D721Med (cell line): ENCODE measurements around the gene LIMK2.

ENCODE experiments used
- DNase-seq: peaks from one replicate; pipeline ENCODE4 v3.0.0; 2011; ENCODE audit warnings: low spot score; ENCODE audit not compliant: insufficient read length
- FAIRE-seq: peaks from 2 replicates; lab custom pipeline; 2011; peaks lifted over from hg19 to GRCh38; lab: Jason Lieb, UNC
- TF ChIP-seq, protein P1 (sequence below): IDR thresholded peaks from 2 replicates; pipeline ENCODE4 v1.5.1; 2012; ENCODE audit warnings: mild to moderate bottlenecking, control low read depth; ENCODE audit not compliant: insufficient read depth; ENCODE audit errors: missing control alignments

LIMK2 gene

DNA sequence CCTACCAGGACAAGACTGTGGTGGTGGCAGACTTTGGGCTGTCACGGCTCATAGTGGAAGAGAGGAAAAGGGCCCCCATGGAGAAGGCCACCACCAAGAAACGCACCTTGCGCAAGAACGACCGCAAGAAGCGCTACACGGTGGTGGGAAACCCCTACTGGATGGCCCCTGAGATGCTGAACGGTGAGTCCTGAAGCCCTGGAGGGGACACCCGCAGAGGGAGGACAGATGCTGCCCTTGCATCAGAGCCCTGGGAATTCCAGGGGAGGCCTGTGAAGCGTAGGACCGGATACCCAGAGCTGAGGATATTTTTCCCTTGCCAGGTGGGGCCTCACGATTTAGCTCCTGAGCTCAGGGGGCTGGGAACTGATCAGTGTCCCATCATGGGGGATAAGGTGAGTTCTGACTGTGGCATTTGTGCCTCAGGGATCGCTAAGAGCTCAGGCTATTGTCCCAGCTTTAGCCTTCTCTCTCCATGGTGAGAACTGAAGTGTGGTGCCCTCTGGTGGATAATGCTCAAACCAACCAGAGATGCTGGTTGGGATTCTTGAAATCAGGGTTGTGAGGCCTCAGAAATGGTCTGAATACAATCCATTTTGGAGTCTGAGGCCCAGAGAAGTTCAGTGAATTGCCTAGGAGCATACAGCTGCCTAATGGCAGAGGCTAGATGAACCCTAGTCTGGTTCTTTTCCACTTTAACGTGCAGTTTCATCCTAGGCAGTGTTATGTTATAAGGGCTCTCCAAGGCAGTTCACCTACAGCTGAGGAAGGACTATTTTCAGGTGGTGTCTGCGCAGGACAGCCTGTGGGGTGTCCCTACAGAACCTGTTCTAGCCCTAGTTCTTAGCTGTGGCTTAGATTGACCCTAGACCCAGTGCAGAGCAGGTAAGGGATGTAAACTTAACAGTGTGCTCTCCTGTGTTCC, 60.7 kb downstream of the LIMK2 start:
- TF ChIP-seq, protein P1, sequence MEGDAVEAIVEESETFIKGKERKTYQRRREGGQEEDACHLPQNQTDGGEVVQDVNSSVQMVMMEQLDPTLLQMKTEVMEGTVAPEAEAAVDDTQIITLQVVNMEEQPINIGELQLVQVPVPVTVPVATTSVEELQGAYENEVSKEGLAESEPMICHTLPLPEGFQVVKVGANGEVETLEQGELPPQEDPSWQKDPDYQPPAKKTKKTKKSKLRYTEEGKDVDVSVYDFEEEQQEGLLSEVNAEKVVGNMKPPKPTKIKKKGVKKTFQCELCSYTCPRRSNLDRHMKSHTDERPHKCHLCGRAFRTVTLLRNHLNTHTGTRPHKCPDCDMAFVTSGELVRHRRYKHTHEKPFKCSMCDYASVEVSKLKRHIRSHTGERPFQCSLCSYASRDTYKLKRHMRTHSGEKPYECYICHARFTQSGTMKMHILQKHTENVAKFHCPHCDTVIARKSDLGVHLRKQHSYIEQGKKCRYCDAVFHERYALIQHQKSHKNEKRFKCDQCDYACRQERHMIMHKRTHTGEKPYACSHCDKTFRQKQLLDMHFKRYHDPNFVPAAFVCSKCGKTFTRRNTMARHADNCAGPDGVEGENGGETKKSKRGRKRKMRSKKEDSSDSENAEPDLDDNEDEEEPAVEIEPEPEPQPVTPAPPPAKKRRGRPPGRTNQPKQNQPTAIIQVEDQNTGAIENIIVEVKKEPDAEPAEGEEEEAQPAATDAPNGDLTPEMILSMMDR, result peak; percentile 69
- FAIRE-seq (no peak), DNase-seq (no peak)

DNA sequence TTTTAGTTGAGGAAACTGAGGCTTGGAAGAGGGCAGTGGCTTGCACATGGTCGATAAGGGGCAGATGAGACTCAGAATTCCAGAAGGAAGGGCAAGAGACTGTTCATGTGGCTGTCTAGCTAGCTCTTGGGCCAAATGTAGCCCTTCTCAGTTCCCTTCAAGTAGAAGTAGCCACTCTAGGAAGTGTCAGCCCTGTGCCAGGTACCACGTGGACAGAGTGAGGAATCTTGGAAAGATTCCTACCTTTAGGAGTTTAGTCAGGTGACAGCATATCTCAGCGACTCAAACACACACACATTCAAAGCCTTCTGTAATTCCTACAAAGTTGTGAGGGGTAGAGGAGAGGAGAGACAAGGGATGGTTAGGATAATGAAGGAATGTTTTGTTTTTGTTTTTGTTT, 61.9 kb downstream of the LIMK2 start:
- TF ChIP-seq, protein P1, result no peak
- no peak for DNase-seq
- no peak for FAIRE-seq

DNA sequence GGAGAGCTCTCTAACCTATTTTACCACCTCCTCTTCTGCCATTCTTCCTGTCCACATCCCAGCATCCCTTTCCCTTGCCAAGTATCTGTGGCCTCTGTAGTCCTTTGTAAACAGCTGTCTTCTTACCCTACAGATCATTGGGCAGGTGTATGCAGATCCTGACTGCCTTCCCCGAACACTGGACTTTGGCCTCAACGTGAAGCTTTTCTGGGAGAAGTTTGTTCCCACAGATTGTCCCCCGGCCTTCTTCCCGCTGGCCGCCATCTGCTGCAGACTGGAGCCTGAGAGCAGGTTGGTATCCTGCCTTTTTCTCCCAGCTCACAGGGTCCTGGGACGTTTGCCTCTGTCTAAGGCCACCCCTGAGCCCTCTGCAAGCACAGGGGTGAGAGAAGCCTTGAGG, 62.9 kb downstream of the LIMK2 start:
- no peak for DNase-seq
- TF ChIP-seq, protein P1, result no peak
- no peak for FAIRE-seq

DNA sequence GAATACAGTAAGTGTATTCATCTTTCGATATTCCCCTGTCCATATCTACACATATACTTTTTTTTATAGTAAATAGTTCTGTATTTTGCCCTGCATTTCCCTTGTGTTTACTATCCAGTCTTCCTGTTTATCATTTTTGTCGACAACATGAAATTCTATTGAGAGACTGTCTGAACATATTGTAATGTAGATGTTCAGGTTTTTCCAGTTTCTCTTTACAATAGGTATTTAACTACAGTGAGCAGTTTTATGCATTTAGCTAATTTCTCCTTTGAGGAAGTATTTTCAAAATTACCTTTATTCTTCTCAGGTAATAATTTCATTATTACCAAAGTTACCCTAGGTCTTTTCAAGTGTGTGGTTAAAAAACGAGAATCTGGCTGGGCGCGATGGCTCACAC, 63.5 kb downstream of the LIMK2 start:
- no peak for FAIRE-seq
- DNase-seq, result no peak
- TF ChIP-seq, protein P1, result no peak

DNA sequence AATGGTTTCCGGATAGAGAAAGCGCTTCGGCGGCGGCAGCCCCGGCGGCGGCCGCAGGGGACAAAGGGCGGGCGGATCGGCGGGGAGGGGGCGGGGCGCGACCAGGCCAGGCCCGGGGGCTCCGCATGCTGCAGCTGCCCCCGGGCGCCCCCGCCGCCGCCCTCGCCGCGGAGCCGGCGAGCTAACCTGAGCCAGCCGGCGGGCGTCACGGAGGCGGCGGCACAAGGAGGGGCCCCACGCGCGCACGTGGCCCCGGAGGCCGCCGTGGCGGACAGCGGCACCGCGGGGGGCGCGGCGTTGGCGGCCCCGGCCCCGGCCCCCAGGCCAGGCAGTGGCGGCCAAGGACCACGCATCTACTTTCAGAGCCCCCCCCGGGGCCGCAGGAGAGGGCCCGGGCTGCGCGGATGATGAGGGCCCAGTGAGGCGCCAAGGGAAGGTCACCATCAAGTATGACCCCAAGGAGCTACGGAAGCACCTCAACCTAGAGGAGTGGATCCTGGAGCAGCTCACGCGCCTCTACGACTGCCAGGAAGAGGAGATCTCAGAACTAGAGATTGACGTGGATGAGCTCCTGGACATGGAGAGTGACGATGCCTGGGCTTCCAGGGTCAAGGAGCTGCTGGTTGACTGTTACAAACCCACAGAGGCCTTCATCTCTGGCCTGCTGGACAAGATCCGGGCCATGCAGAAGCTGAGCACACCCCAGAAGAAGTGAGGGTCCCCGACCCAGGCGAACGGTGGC, 64.5 kb downstream of the LIMK2 start:
- TF ChIP-seq, protein P1, result no peak
- FAIRE-seq (no peak), DNase-seq (no peak)

DNA sequence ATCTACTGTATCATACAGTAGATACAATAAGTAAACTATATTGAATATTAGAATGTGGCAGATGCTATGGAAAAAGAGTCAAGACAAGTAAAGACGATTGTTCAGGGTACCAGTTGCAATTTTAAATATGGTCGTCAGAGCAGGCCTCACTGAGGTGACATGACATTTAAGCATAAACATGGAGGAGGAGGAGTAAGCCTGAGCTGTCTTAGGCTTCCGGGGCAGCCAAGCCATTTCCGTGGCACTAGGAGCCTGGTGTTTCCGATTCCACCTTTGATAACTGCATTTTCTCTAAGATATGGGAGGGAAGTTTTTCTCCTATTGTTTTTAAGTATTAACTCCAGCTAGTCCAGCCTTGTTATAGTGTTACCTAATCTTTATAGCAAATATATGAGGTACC, 65.6 kb downstream of the LIMK2 start:
- TF ChIP-seq, protein P1, result no peak
- FAIRE-seq, result no peak
- no peak for DNase-seq
